ENCODE results near the gene NXNL1. TPM values are rescaled to one million over a fixed set of nuclear protein-coding genes. Genes with fewer than 3 reads are reported as not detected.
A peak's percentile ranks its signal among the peaks of the same experiment; 100 is the strongest.

NXNL1 gene
- total and polyA plus RNA-seq, 2 of the 8 experiments (the other 6 are each of a cell fraction or from before 2014, with no cell fraction given) = not detected

DNA sequence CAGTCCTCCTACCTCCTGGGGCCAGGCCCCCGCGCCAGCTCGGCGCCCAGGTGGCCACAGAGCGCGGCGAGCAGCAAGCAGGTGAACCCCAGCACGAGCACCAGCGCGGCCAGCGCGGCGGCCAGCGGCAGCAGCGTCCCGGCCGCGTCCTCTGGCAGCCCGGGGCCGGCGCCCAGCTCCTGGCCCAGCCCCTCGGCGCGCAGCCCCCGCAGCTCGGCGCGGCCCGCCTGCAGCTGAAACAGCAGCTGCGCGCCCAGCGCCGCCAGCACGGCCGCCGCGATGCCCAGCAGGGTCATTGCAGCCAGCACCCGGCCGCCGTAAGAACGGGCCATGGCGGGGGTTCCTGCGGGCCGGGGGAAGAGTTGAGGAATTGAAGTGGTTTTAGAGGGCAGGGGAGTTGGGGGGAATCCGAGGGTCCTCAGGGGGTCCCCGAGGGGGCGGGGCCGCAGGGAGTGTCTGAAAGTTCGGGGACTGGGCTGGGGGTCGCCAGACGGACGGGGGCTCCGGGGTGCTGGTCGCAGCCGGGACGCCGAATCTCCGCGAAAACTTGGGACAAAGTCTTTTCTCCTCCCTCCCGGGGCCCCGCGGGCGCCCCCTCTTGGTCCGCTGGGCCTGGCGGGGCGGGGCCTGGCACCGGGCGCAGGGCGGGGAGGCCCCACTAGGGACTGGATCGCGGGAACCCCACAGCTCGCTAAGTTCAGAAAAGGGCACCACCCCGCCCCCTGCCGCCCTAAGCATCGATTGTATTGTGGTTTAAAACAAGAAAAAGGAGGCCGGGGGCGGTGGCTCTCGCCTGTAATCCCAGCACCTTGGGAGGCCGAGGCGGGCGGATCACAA lies 12.4 kb downstream of the NXNL1 start, which contains the start of gene TMEM221 (continued):
- TF ChIP-seq CHD1 (IDR thresholded peaks at IDR 0.05; ENCODE audit: low read depth, low read length) = no peak
- TF ChIP-seq CHD2 (IDR thresholded peaks at IDR 0.05; ENCODE audit: low read length) = no peak
- TF ChIP-seq NRF1 (IDR thresholded peaks at IDR 0.05; ENCODE audit: low read depth, low read length) = no peak
- TF ChIP-seq TAF1 (IDR thresholded peaks at IDR 0.05; ENCODE audit: low read depth, low read length) = 0 out of 2 replicates have a peak, but pooled peaks have one; percentile 30
- TF ChIP-seq SP4 (IDR thresholded peaks at IDR 0.05; ENCODE audit: low read length) = no peak
- TF ChIP-seq CBX5 (IDR thresholded peaks at IDR 0.05; ENCODE audit: low read depth, low read length) = no peak
- no peak for TF ChIP-seq BRCA1 (IDR thresholded peaks at IDR 0.05; ENCODE audit: low read depth, low read length)
- no peak for TF ChIP-seq SIN3A (conservative IDR thresholded peaks at IDR 0.05 in 1 of 2, IDR thresholded peaks at IDR 0.05 in 1 of 2; ENCODE audit: low read depth in 1 of 2, low read length in 2 of 2)
- TF ChIP-seq CREB1 (IDR thresholded peaks at IDR 0.05) = no peak
- no peak for TF ChIP-seq RXRA (IDR thresholded peaks at IDR 0.05; ENCODE audit: insufficient read depth, low read depth, low read length)
- no peak for TF ChIP-seq ZNF274 (IDR thresholded peaks at IDR 0.05; ENCODE audit: borderline replicate concordance, extremely low read depth, low read length)
- TF ChIP-seq EZH2 (IDR thresholded peaks at IDR 0.05; ENCODE audit: low read depth, low read length, severe bottlenecking) = no peak
- no peak for TF ChIP-seq GTF2F1 (IDR thresholded peaks at IDR 0.05; ENCODE audit: borderline replicate concordance, low read depth, low read length)
- peak; percentile 60; the same call in 1 of the 2 replicates for TF ChIP-seq PHF8 (conservative IDR thresholded peaks at IDR 0.05; ENCODE audit: low read depth, low read length)
- TF ChIP-seq SIX5 (IDR thresholded peaks at IDR 0.05; ENCODE audit: low read depth, low read length) = no peak
- TF ChIP-seq KDM4A (IDR thresholded peaks at IDR 0.05; ENCODE audit: low read depth, low read length, severe bottlenecking) = no peak
- no peak for TF ChIP-seq RFX5 (IDR thresholded peaks at IDR 0.05; ENCODE audit: borderline replicate concordance, low read depth, low read length)
- TF ChIP-seq, protein P1, sequence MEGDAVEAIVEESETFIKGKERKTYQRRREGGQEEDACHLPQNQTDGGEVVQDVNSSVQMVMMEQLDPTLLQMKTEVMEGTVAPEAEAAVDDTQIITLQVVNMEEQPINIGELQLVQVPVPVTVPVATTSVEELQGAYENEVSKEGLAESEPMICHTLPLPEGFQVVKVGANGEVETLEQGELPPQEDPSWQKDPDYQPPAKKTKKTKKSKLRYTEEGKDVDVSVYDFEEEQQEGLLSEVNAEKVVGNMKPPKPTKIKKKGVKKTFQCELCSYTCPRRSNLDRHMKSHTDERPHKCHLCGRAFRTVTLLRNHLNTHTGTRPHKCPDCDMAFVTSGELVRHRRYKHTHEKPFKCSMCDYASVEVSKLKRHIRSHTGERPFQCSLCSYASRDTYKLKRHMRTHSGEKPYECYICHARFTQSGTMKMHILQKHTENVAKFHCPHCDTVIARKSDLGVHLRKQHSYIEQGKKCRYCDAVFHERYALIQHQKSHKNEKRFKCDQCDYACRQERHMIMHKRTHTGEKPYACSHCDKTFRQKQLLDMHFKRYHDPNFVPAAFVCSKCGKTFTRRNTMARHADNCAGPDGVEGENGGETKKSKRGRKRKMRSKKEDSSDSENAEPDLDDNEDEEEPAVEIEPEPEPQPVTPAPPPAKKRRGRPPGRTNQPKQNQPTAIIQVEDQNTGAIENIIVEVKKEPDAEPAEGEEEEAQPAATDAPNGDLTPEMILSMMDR (IDR thresholded peaks at IDR 0.05; ENCODE audit: control extremely low read depth in 1 of 3, insufficient read depth in 1 of 3, low read depth in 1 of 3, low read length in 3 of 3) = peak; percentile 39 to 60 (median 54)
- no peak for TF ChIP-seq SAP30 (IDR thresholded peaks at IDR 0.05; ENCODE audit: insufficient read depth, insufficient replicate concordance, low read length)

Data from H1 (cell line).